Esophagus muscularis mucosa (tissue), 4 donors: ENCODE data around the gene ACACA.

Experiments used
- EP300 ChIP-seq: sonication (generic); formaldehyde crosslinking; IDR thresholded peaks from one replicate; pipeline ENCODE4 v1.6.1; 2017; ENCODE audit warnings: antibody characterized with exemption
- POLR2AphosphoS5 ChIP-seq, 2 donors: sonication (generic); formaldehyde crosslinking; IDR thresholded peaks; one replicate each; pipeline ENCODE4 v1.6.1; 2017; ENCODE audit warnings: antibody characterized with exemption in 2 of 2
- TF ChIP-seq, protein P1 (sequence below), 3 experiments: fragments of 200-600 bp in 2 of 3; fragments of 450-650 bp in 1 of 3; sonication (generic) in 2 of 3; IDR thresholded peaks; one replicate each; pipeline ENCODE4 v1.5.1; 2017 to 2019; ENCODE audit warnings: antibody characterized with exemption in 3 of 3, mild to moderate bottlenecking in 2 of 3, moderate library complexity in 1 of 3

DNA sequence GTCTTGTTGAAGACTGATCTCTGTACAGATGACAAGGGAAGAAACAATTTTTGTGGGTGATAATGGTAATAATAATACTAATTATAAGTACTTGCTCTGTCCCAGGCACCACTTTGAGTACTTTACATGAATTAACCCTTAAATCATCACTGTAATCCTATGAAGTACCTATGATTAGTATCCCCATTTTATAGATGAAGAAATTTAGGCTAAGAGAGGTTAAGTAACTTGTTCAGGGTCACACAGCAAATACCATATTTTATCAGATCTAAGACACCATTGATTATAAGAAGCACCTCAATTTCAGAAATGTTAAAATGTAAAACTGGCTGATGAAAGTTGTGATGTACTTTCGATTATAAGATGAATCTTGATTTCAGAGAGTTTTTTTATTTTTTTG, 18.6 kb upstream of the ACACA start:
- TF ChIP-seq EP300: no peak
- TF ChIP-seq, protein P1, sequence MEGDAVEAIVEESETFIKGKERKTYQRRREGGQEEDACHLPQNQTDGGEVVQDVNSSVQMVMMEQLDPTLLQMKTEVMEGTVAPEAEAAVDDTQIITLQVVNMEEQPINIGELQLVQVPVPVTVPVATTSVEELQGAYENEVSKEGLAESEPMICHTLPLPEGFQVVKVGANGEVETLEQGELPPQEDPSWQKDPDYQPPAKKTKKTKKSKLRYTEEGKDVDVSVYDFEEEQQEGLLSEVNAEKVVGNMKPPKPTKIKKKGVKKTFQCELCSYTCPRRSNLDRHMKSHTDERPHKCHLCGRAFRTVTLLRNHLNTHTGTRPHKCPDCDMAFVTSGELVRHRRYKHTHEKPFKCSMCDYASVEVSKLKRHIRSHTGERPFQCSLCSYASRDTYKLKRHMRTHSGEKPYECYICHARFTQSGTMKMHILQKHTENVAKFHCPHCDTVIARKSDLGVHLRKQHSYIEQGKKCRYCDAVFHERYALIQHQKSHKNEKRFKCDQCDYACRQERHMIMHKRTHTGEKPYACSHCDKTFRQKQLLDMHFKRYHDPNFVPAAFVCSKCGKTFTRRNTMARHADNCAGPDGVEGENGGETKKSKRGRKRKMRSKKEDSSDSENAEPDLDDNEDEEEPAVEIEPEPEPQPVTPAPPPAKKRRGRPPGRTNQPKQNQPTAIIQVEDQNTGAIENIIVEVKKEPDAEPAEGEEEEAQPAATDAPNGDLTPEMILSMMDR (IDR thresholded peaks at IDR 0.05): no peak
- no peak for TF ChIP-seq POLR2AphosphoS5 (IDR thresholded peaks at IDR 0.05)
